ENCODE measurements around the gene NCAPD2.
"Not testable (repeated sequence)": the region's sequence is repeated elsewhere in the genome, so short reads cannot be mapped to it uniquely, and the experiment has no call there.

Gene NCAPD2

DNA sequence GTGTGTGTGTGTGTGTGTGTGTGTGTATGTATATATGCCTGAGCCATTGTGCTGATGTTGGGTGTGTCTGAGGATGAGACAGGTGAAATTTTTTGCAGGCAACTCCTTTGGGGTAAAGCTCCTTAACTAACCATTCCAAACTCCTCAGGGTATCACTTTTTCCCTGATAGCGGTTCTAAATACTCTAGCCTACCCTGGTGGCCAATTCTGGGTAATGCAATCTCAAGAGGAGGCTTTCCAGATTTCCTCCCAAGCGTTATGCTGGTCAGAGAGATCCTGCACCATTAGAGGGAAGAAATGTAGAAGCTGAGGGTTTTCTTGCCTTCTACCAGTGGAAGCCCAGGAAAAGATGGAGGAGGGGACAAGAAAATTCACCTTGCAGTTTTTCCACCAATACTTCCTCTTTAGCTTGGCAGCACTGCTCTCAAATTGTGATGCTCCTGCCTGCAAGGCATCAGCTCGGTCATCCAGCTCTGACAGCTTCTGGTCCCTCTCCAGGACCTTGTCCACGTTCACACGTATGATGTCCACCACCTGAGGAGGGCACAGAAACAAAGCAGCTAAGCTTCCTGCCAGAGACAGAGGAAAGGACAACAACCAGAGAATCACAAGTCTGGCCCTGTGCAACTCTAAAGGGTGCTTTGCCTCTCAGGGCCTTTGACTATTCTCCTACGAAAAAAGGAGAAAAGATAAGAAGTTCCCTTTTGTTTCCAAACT, 28.3 kb upstream of the NCAPD2 start:
- no peak for DNase-seq

- no peak for DNase-seq
Measured at GRCh38 chr12:6466184-6466573, 27.7 kb upstream of the NCAPD2 start.

- not testable (repeated sequence) for DNase-seq
Measured at GRCh38 chr12:6466751-6467150, 27.2 kb upstream of the NCAPD2 start.

DNA sequence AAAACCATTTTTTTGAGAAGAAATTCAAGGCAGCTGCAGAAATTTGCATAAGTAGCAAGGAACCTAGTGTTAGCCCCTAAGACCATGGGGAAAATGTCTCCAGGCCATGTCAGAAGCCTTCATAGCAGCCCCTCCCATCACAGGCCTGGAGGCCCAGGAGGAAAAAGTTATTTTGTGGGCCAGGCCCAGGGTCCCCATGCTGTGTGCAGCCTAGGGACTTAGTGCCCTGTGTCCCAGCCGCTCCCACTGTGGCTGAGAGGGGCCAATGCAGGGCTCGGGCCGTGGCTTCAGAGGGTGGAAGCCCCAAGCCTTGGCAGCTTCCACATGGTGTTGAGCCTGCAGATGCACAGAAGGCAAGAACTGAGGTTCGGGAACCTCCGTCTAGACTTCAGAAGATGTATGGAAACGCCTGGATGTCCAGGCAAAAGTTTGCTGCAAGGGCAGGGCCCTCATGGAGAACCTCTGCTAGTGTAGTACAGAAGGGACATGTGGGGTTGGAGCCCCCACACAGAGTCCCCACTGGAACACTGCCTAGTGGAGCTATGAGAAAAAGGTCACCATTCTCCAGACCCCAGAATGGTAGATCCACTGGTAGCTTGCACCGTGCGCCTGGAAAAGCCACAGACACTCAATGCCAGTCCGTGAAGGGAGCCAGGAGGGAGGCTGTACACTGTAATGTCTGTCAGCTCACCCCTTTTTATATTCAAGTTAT, 26.2 kb upstream of the NCAPD2 start:
- not testable (repeated sequence) for DNase-seq

- DNase-seq, result no peak
Measured at GRCh38 chr12:6468283-6468575, 25.7 kb upstream of the NCAPD2 start.

GRCh38 chr12:6469092-6469491, 24.8 kb upstream of the NCAPD2 start:
- DNase-seq, result no peak

DNA sequence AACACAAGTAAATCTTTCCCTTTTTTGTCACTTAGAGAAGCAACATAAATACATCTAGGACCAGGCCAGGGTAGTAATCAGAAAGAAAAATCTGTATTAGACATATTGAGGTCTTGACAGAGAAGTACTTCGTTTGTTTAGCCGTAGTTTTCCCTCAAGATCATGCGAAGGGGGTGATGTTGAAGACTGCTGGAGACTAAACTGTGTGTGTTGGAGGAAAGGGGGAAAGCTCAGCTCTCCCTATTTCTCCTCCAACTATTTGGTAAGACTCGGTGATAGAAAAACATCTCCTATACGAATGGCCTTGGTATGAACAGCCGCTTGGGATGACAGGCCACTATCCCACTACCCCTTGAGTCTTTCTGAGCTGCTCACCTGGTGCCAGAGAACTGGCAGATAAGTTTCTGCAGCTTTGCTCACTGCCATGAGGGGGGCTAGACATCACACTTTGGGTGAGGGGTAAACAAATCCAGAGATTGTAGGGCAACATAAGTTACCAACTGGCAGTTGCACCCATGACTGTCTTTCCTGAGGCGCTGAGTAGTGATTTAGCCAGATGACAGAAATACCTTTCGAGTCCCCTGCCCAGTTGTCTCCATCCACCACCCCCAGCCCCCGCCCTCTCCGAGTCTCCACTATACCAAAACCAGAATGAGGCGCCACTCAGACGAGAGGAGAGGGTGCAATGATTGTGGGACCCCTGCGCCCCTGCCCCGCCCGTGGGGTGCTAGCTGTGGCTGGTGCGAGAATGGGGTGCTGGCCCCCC, 24.1 kb upstream of the NCAPD2 start:
- DNase-seq, result no peak

DNA sequence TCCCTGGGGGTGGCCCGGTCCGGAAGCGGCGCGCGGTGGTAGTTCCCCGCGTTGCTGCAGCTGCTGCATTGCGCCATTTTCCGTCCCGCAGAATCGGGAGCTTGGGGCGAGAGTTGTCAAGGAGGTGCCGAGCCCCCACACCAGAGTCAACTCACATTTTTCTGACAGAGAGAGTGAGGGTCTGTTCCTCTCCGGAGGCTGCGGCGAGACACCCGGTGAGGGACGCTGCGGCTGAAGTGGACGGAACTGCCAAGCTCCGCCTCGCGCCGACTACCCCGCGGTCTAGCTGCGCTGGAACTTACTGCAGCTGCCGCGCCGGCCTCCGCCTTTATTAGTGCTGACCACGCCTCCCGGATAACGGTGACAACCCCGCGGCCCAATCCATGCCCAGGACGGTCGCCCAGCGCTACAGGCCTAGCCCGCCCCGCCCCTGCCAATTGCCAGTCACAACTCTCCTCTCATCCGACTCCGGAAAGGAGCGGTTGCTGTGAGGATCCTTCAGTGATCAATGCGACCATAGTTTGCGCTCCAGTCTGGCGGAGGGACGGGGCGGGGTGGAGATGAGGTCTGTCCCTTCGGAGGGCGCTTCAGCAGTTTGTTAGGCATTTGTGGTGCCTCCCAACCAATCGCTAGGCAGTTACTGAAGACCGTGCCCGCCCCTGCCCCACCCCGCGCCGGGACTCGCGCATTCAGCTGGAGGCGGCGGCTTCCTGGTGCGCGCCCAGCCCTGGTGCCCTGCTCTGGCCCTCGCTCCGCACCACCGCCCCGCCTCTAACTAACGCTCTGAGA, 23.3 kb upstream of the NCAPD2 start, which contains the start of gene VAMP1:
Gene VAMP1 (minus strand): TSS at position 303 of the 789 bp plus-strand sequence. CDS start 146 bp downstream, at position 157.
- peak; percentile 91 for DNase-seq

DNA sequence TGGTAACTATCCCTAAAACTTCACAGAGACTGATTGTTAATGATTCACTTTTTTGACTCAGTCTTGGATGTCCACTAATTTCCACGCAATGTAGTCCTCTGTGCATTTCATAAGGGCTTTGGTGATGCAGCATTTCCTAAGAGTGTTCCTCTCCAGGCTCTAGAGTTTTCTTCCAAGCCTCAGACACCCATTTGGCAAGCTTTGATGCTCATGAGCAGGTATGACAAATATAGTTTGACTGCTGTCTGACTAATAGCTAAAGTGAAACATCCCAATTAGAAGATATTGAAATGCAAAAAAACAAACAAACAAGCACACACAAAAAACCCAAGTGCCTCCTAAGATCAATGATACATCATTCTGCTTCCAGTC, 21.9 kb upstream of the NCAPD2 start:
- DNase-seq, result no peak

- no peak for DNase-seq
Measured at GRCh38 chr12:6472491-6472890, 21.4 kb upstream of the NCAPD2 start.

- DNase-seq, result not testable (repeated sequence)
Measured at GRCh38 chr12:6475233-6475975, 18.5 kb upstream of the NCAPD2 start.

- DNase-seq, result no peak
Measured at GRCh38 chr12:6476489-6476888, 17.4 kb upstream of the NCAPD2 start.

- not testable (repeated sequence) for DNase-seq
Measured at GRCh38 chr12:6477601-6478377, 16.1 kb upstream of the NCAPD2 start.

DNA sequence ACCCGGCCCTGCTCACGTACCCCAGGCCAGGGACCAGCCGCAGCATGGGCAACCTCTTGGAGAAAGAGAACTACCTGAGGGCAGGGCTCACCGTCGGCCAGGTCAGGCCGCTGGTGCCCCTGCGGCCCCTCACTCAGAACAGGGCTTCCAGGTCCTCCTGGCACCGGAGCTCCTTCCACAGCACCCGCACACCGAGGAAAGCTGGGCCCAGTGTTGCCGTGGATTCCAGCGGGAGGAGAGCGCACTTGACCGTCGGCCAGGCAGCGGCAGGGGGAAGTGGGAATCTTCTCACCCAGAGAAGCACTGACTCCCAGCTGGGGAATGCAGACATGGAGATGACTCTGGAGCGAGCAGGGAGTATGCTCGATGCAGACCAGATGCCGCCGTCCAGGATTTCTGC, 15.5 kb upstream of the NCAPD2 start:
- no peak for DNase-seq

- no peak for DNase-seq
Measured at GRCh38 chr12:6488240-6488639, 5.7 kb upstream of the NCAPD2 start.

DNA sequence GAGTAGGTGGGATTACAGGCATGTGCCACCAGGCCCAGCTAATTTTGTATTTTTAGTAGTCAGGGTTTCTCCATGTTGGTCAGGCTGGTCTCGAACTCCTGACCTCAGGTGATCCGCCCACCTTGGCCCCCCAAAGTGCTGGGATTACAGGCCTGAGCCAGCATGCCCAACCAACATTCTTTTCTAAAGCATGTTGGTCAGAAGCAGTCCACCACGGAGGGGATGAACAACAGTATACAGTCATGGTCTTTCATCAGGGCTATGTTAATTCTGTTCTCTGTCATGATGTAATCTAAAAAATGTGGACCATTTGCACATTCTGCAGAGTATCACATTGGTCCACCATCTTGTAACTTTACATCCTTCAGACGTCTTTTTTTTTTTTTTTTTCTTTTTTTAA, 4.5 kb upstream of the NCAPD2 start:
- no peak for DNase-seq

- DNase-seq, result not testable (repeated sequence)
Measured at GRCh38 chr12:6490673-6491072, 3.2 kb upstream of the NCAPD2 start.

DNA sequence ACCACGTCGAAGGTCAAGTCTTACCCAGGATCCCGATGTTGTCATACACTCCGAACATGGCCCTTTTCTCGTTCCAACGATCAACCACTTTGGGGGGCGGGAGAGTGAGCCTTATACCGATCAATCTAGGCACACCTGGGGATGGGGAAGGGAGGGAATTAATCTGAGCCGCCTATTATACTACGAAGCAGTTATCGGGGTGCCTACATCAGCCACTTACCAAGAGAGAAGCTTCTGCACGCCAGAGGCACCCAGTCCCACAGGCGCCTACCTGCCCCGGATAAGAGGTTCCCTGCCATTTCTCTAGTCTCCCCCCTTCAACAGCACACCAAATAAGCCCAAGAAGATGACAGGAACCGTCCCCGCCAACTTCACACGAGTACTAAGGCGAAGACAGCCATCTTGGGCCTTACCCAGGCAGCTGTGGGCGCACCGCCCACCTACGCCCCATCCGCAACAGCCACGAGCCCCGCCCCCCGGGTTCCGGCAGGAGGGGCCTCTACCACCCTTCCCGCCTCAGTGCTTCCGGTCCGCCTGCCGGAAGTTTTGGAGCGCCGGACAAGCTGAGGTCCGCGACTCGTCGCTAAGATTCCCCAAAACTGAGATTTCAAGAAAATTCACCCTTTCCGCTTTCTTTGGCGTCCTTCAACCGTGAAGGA, 935 bp upstream of the NCAPD2 start, which contains the start of gene MRPL51:
Gene MRPL51 (minus strand): TSS at position 425 of the 659 bp plus-strand sequence. CDS start 126 bp downstream, at position 299.
- DNase-seq, result peak; percentile 59

- no peak for DNase-seq
Measured at GRCh38 chr12:6494258-6494743, 399 bp downstream of the NCAPD2 start.

GRCh38 chr12:6494968-6495367, 1.1 kb downstream of the NCAPD2 start:
- DNase-seq, result no peak

DNA sequence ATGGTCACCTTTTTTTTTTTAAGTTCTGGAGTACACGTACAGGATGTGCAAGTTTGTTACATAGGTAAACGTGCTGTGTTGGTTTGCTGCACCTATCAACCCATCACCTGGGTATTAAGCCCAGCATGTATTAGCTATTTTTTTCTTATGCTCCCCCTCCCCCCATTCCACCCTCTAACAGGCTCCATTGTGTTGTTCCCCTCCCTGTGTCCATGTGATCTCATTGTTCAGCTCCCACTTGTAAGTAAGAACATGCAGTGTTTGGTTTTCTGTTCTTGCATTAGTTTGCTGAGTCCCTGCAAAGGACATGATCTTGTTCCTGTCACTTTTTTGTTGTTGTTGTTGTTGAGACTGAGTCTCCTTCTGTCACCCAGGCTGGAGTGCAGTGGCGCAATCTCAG, 3.4 kb downstream of the NCAPD2 start:
- not testable (repeated sequence) for DNase-seq
